Hematopoietic multipotent progenitor cell treated with erythropoietin and hydrocortisone succinate and interleukin-3 and kit ligand, for 17 days (in vitro differentiated cells): ENCODE results near the gene TAOK3.
"Not testable (repeated sequence)": the region's sequence is repeated elsewhere in the genome, so short reads cannot be mapped to it uniquely, and the experiment has no call there.

ENCODE experiments used
- DNase-seq: peaks from one replicate; pipeline ENCODE4 v3.0.0-alpha.2; 2015; ENCODE audit warnings: low spot score

TAOK3 gene

DNA sequence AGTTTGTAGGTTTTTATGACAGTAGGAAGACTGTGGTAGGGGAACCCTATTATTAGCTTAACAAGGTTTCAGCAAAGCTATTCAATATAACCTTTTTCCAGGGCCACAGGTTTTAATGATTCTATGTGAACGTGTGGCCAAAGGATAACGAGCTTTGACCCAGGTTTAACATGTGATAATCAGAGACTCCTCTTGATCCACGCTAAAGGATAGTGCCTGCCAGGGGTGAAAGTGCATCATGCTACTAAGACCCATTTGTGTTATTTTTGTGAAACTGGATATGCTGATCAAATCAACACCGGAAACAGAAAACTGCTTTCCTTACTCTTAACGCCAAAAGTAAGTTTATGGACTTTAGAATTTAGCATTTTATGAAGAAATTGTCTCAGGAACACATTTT, 909 bp upstream of the TAOK3 start:
- peak; percentile 52 for DNase-seq

DNA sequence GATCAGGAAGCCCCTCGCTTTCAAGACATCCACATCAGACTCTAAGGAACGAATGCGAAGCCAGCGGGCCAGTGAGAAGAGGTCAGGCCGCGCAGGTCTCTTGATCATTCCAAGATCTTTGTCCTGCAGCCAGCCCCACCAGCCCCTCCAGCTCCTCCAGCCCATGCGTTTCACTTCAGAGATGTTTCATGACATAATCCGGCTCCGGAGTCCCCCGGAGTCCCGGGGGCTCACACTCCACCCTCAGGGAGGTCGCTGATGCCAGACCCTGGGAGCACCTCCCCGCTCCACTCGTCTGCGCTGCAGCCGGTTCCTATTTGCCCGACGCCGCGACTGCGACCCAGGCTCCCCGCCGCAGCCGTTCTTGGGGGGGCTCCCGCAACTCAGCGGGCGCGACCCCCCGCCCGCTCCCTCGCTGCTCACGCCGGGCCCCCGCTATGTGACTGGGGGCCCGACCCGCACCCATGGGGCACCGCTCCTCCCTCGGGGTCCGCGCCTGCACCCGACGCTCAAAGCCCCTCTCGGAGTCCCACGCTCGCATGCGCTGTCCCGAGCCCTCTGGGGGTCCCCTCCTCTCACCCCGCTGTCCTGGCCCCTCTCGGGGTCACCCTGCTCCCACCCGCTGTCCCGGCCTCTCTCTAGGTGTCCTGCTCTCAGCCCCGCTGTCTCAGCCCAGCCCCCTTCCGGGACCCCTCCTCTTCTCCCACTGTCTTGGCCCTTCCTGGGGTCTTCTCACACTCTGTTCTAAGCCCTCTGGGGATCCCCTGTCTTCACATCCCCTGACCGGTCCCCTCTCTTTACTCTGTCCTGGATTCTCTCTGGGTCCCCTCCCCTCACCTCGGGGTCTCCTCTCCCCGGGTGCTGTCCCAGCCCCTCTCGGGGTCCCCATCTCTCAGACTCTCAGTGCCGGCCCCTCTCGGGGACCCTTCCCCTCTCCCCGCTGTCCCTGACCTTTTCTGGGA, 1.1 kb downstream of the TAOK3 start:
- peak; percentile 41 for DNase-seq

DNA sequence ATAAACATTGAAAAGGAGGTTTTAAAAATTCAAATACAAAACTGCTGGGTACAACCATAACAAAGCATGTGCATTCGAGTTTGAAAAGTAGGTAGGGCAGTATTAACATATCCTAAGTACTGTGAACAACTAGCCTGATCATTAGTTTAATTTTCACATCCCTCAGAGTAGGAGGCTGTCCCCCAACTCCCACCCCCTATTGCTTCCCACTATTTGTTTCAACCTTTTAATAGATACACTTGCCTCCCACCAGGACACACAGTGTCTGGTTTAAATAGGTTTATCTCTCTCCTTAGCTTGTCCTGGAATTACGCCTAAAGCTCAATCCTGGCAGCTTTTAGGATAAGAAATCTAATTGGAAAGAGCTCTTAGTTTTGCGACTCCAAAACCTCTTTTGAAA, 2.1 kb downstream of the TAOK3 start:
- no peak for DNase-seq

DNA sequence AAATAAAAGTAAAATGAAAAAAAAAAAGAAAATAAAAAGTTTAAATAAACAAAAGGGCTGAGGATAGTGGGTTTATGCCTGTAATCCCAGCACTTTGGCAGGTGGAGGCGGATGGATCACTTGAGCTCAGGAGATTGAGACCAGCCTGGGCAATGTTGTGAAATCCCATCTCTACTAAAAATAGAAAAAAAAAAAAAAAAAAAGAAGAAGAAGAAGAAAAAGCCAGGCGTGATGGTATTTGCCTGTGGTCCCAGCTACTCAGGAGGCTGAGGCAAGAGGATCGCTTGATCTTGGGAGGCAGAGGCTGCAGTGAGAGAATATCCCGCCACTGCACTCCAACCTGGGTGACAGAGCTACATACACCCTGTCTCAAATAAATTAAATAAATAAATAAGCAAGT, 3.9 kb downstream of the TAOK3 start:
- DNase-seq = no peak

- DNase-seq = no peak
These were observed 10.8 kb downstream of the TAOK3 start for GRCh38 chr12:118361889-118362288.

- DNase-seq = no peak
These were observed 11.7 kb downstream of the TAOK3 start for GRCh38 chr12:118361092-118361404.

DNA sequence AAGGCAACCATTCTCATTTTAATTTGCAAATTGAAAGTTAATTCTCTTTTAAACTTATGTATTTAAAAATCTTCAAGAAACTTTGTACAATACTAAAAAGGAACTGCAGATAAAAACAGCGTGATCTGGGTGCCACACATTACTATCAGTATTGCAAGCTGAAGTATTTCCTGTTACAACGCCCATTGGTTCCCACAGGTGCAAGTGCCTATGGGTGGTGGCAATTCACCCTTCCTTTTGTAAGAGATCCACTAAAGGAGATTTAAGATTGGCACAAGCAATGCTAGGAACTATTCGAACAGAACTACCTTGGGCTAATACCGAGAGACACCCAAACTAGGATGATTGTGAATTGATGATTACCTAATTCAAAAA, 13.2 kb downstream of the TAOK3 start:
- peak; percentile 53 for DNase-seq

- peak; percentile 57 for DNase-seq
These were observed 13.8 kb downstream of the TAOK3 start for GRCh38 chr12:118358612-118359540.

DNA sequence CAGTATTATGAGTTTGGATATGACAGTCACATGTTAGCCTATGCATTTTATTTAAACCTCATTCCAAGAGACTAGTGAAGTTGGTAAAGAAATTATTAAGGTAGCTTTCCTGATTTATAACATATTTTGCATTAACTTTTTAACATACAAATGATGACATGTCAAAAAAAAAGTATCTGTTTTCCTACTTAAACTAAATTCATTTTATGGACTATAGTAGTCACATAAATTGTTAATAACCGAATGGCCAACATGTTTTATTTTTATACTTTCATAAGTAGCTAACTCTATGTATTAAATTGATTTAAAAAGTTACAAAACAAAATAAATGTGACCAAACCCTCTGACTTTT, 14.7 kb downstream of the TAOK3 start:
- no peak for DNase-seq

- peak; percentile 90 for DNase-seq
These were observed 15.3 kb downstream of the TAOK3 start for GRCh38 chr12:118357257-118358007.

GRCh38 chr12:118356809-118357256, 15.9 kb downstream of the TAOK3 start:
- no peak for DNase-seq

DNA sequence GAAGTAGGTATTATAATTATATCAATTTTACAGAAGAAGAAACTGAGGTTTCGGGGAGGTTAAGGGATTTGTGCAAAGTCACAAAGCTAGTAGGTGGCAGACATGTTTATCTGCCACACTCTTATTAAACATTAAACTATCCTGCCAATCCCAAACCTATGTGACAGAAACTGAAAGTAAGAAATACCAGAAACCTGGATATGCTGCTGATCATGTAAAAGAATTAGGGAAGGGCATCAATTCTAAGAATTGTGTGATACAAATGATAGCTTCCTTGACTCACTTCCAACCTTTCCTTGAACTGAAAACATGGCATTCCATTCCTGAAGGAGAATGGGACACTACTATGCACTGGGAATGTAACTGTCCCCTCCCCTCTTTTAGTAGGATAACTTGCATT, 16.9 kb downstream of the TAOK3 start:
- DNase-seq = no peak

- DNase-seq = no peak
These were observed 17.8 kb downstream of the TAOK3 start for GRCh38 chr12:118354903-118355302.

GRCh38 chr12:118354503-118354902, 18.2 kb downstream of the TAOK3 start:
- not testable (repeated sequence) for DNase-seq

DNA sequence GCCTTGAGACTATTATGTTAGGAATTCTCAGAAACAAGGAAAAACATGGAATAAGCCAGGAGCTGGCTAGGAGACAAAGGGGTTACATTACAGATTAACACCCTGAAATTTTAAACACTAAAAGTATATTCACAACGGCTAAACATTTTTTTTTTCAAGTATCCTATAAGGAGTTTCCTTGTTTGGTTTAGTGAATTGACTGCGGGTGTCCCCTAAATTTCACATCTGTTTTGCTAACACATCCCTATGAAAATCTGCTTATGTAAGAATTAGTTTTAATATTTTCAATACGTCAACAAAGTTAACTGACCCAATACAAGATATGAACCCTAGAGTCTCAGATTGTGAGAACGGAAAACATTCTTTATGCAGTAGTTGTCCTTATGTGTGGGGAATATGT, 19.0 kb downstream of the TAOK3 start:
- no peak for DNase-seq

- DNase-seq = no peak
These were observed 21.7 kb downstream of the TAOK3 start for GRCh38 chr12:118350908-118351559.

- no peak for DNase-seq
These were observed 24.8 kb downstream of the TAOK3 start for GRCh38 chr12:118347916-118348315.

DNA sequence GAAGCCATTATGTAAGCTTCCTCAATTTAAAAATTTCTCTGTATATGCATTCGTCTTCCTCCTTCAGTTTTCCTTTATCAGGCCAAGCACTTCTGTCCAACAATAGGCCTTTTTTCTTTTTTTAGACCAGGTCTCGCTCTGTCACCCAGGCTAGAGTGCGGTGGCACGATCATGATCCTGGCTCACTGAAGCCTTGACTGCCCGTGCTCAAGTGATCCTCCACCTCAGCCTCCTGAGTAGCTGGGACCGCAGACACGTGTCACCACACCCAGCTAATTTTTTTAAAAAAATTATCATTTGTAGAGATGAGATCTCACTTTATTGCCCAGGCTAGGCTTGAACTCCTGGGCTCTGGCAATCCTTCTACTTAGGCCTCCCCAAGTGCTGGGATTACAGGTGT, 25.8 kb downstream of the TAOK3 start:
- DNase-seq = peak; percentile 42

DNA sequence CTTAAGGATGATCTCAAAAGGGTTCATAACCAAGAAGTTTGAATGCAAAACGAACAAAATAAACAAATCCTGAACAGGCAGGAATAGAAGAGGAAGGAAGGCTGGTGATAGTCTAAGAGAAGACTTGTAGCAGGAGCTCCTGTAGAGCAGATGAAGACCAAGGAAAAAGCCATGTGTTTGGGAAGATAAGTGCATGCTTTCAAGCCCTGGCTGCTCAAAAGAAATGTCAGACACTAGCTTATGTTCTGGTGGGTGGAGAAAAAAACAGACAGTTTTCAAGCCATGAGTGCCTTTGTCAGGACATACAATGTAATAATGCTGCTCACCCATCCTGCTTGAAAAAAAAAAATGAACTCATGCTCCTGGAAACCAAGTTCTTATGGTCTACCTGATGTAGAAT, 27.4 kb downstream of the TAOK3 start:
- DNase-seq = peak; percentile 45

GRCh38 chr12:118344829-118345228, 27.9 kb downstream of the TAOK3 start:
- no peak for DNase-seq

GRCh38 chr12:118342090-118342489, 30.6 kb downstream of the TAOK3 start:
- DNase-seq = no peak
